H1 (cell line): Measurements from ENCODE around the gene LYL1. TPM values are rescaled to one million over a fixed set of nuclear protein-coding genes. Genes with fewer than 3 reads are reported as not detected.

Experiments
- CTCF ChIA-PET: fragments of 300-600 bp; sonication (Branson Sonifier 250); formaldehyde crosslinking; loops from one replicate; lab custom pipeline; 2021; ENCODE audit not compliant: partially characterized antibody; lab: Charles Lee
- POLR2A ChIA-PET: fragments of 300-600 bp; sonication (Branson Sonifier 250); formaldehyde crosslinking; loops from one replicate; lab custom pipeline; 2021; ENCODE audit warnings: inconsistent platforms; ENCODE audit not compliant: partially characterized antibody; lab: Charles Lee
- DNase-seq, 2 experiments: peaks; one replicate each; pipeline versions ENCODE4 v3.0.0 to v3.0.0-alpha.2; 2010 to 2022; ENCODE audit warnings: low spot score in 2 of 2, low read depth in 1 of 2, mixed read lengths in 1 of 2
- FAIRE-seq: peaks from 2 replicates; lab custom pipeline; 2011; peaks lifted over from hg19 to GRCh38; lab: Jason Lieb, UNC
- H2AFZ ChIP-seq: 2 replicates; pipeline ENCODE4 v1.8.1; 2012; ENCODE audit warnings: low read length, inconsistent platforms
- H2AK5ac ChIP-seq: 2 replicates; pipeline ENCODE4 v1.6.1; 2013; ENCODE audit warnings: low read depth, low read length
- H2BK120ac ChIP-seq: replicated peaks from 2 replicates; pipeline ENCODE3; 2013; ENCODE audit warnings: low read depth, low read length, inconsistent platforms
- H2BK12ac ChIP-seq: 2 replicates; pipeline ENCODE4 v1.6.1; 2013; ENCODE audit warnings: low read depth, low read length
- H2BK15ac ChIP-seq: 2 replicates; pipeline ENCODE4 v1.6.1; 2013; ENCODE audit warnings: low read length
- H2BK20ac ChIP-seq: 2 replicates; pipeline ENCODE4 v1.6.1; 2013; ENCODE audit warnings: low read length
- H2BK5ac ChIP-seq: 2 replicates; pipeline ENCODE4 v1.6.1; 2013; ENCODE audit warnings: low read depth, low read length
- H3K14ac ChIP-seq: 2 replicates; pipeline ENCODE4 v1.6.1; 2013; ENCODE audit warnings: inconsistent platforms; ENCODE audit not compliant: insufficient read length
- H3K18ac ChIP-seq: 2 replicates; pipeline ENCODE4 v1.6.1; 2013; ENCODE audit warnings: low read length; ENCODE audit errors: extremely low read depth
- H3K23ac ChIP-seq: 2 replicates; pipeline ENCODE4 v1.6.1; 2013; ENCODE audit warnings: inconsistent platforms; ENCODE audit not compliant: insufficient read length
- H3K23me2 ChIP-seq: 2 replicates; pipeline ENCODE4 v1.6.1; 2013; ENCODE audit warnings: low read depth, low read length
- H3K27ac ChIP-seq: 2 replicates; pipeline ENCODE4 v1.6.1; 2011; ENCODE audit warnings: low read depth, low read length, inconsistent platforms
- H3K27me3 ChIP-seq, 4 experiments: replicated peaks in 1 of 4; 1 replicate in 1 of 4; 2 replicates in 3 of 4; pipeline versions ENCODE4 v1.6.1 to v1.8.1; 2011 to 2013; ENCODE audit warnings: low read length in 3 of 4, mild to moderate bottlenecking in 3 of 4, inconsistent platforms in 2 of 4, mixed read lengths in 2 of 4, moderate library complexity in 1 of 4; ENCODE audit not compliant: control insufficient read depth in 3 of 4, insufficient read depth in 3 of 4; ENCODE audit errors: extremely low read depth in 1 of 4
- H3K36me3 ChIP-seq, 4 experiments: 2 replicates each; pipeline versions ENCODE4 v1.6.1 to v1.8.1; 2011 to 2013; ENCODE audit warnings: mild to moderate bottlenecking in 4 of 4, low read length in 3 of 4, moderate library complexity in 2 of 4, control low read depth in 1 of 4, inconsistent platforms in 1 of 4; ENCODE audit not compliant: insufficient read depth in 4 of 4, control insufficient read depth in 2 of 4
- H3K4ac ChIP-seq: replicated peaks from 2 replicates; pipeline ENCODE3; 2013; ENCODE audit warnings: low read length, low read depth, mixed read lengths, inconsistent platforms; ENCODE audit not compliant: insufficient read length
- H3K4me1 ChIP-seq, 4 experiments: replicated peaks in 1 of 4; 1 replicate in 1 of 4; 2 replicates in 3 of 4; pipeline versions ENCODE4 v1.6.1 to v1.8.1; 2011 to 2013; ENCODE audit warnings: low read length in 3 of 4, inconsistent platforms in 2 of 4, mixed read lengths in 1 of 4; ENCODE audit not compliant: insufficient read depth in 4 of 4, control insufficient read depth in 3 of 4
- H3K4me2 ChIP-seq, 2 experiments: 2 replicates each; pipeline versions ENCODE4 v1.6.1 to v1.8.1; 2011 to 2013; ENCODE audit warnings: low read depth in 2 of 2, low read length in 2 of 2, control low read depth in 1 of 2, inconsistent platforms in 1 of 2, mild to moderate bottlenecking in 1 of 2; ENCODE audit not compliant: insufficient read depth in 1 of 2
- H3K4me3 ChIP-seq, 4 experiments: fragments of 200-600, 300-600 bp in 1 of 4; sonication (generic), shearing (Covaris generic), sonication (Bioruptor Twin) in 1 of 4; 2 replicates each; pipeline versions ENCODE4 v1.5.1 to v1.8.1; 2011 to 2016; ENCODE audit warnings: low read length in 4 of 4, low read depth in 3 of 4, control low read depth in 2 of 4, inconsistent platforms in 2 of 4, mild to moderate bottlenecking in 2 of 4, mixed read lengths in 1 of 4, moderate library complexity in 1 of 4; ENCODE audit not compliant: insufficient read depth in 2 of 4; ENCODE audit errors: extremely low read depth in 1 of 4
- H3K56ac ChIP-seq: replicated peaks from 2 replicates; pipeline ENCODE3; 2013; ENCODE audit warnings: low read depth, mild to moderate bottlenecking, mixed read lengths, low read length, inconsistent platforms; ENCODE audit not compliant: insufficient read length
- H3K79me1 ChIP-seq: 2 replicates; pipeline ENCODE4 v1.6.1; 2013; ENCODE audit warnings: low read depth, low read length, control low read depth
- H3K79me2 ChIP-seq, 2 experiments: 2 replicates each; pipeline versions ENCODE4 v1.6.1 to v1.8.1; 2012 to 2013; ENCODE audit warnings: low read length in 2 of 2, mild to moderate bottlenecking in 2 of 2, inconsistent platforms in 1 of 2; ENCODE audit not compliant: insufficient read depth in 2 of 2, control insufficient read depth in 1 of 2
- H3K9ac ChIP-seq, 4 experiments: replicated peaks in 1 of 4; 1 replicate in 1 of 4; 2 replicates in 3 of 4; pipeline versions ENCODE4 v1.6.1 to v1.8.1; 2011 to 2013; ENCODE audit warnings: low read depth in 3 of 4, low read length in 3 of 4, control low read depth in 2 of 4, mild to moderate bottlenecking in 2 of 4, moderate library complexity in 2 of 4, inconsistent platforms in 1 of 4; ENCODE audit errors: extremely low read depth in 1 of 4
- H3K9me3 ChIP-seq, 2 experiments: 2 replicates each; pipeline versions ENCODE4 v1.6.1 to v1.8.1; 2012 to 2013; ENCODE audit warnings: mild to moderate bottlenecking in 2 of 2, moderate library complexity in 2 of 2, control low read depth in 1 of 2, inconsistent platforms in 1 of 2, low read depth in 1 of 2, low read length in 1 of 2, mixed read lengths in 1 of 2; ENCODE audit not compliant: insufficient read depth in 2 of 2
- H4K20me1 ChIP-seq, 2 experiments: replicated peaks in 1 of 2; 2 replicates each; pipeline versions ENCODE3 to v1.8.1; 2011 to 2013; ENCODE audit warnings: inconsistent platforms in 2 of 2, low read length in 2 of 2, mild to moderate bottlenecking in 1 of 2; ENCODE audit not compliant: insufficient read depth in 2 of 2, control insufficient read depth in 1 of 2
- H4K5ac ChIP-seq: 2 replicates; pipeline ENCODE4 v1.6.1; 2013; ENCODE audit warnings: low read length, low read depth, mixed read lengths, inconsistent platforms; ENCODE audit not compliant: insufficient read length
- H4K8ac ChIP-seq: 2 replicates; pipeline ENCODE4 v1.8.0; 2013; ENCODE audit warnings: mild to moderate bottlenecking, moderate library complexity, low read length, inconsistent platforms; ENCODE audit not compliant: insufficient read depth; ENCODE audit errors: extremely low read depth
- H4K91ac ChIP-seq: replicated peaks from 2 replicates; pipeline ENCODE3; 2013; ENCODE audit warnings: low read length, mixed read lengths, inconsistent platforms; ENCODE audit not compliant: insufficient read length
- CBX5 ChIP-seq: fragments of 300-800, 300-1000 bp; sonication (generic); IDR thresholded peaks from 2 replicates; pipeline ENCODE4 v1.7.1; 2016; ENCODE audit warnings: antibody characterized with exemption, low read length, low read depth
- EGR1 ChIP-seq: IDR thresholded peaks from 2 replicates; pipeline ENCODE4 v1.6.1; 2011; ENCODE audit warnings: low read depth, low read length, borderline replicate concordance
- HDAC2 ChIP-seq, 2 experiments: fragments of 300-600 bp in 1 of 2; sonication (generic) in 1 of 2; IDR thresholded peaks; 2 replicates each; pipeline ENCODE4 v1.6.1; 2011 to 2012; ENCODE audit warnings: low read depth in 2 of 2, low read length in 2 of 2, mild to moderate bottlenecking in 2 of 2, moderate library complexity in 2 of 2, borderline replicate concordance in 1 of 2, inconsistent platforms in 1 of 2
- HDAC6 ChIP-seq: IDR thresholded peaks from one replicate; pipeline ENCODE4 v1.7.1; 2012; ENCODE audit warnings: low read depth, mild to moderate bottlenecking, inconsistent platforms, low read length, moderate library complexity
- PHF8 ChIP-seq: fragments of 200-600 bp; sonication (generic); conservative IDR thresholded peaks from 2 replicates; pipeline ENCODE4 v1.7.1; 2012; ENCODE audit warnings: low read depth, mild to moderate bottlenecking, inconsistent platforms, low read length, moderate library complexity
- SIN3A ChIP-seq, 2 experiments: IDR thresholded peaks in 1 of 2; conservative IDR thresholded peaks in 1 of 2; 2 replicates each; pipeline ENCODE4 v1.6.1; 2011 to 2012; ENCODE audit warnings: low read length in 2 of 2, improper control_type of control experiment in 1 of 2, low read depth in 1 of 2, mild to moderate bottlenecking in 1 of 2
- SP1 ChIP-seq: IDR thresholded peaks from 2 replicates; pipeline ENCODE4 v1.6.1; 2011; ENCODE audit warnings: low read depth, low read length
- SP4 ChIP-seq: IDR thresholded peaks from 2 replicates; pipeline ENCODE4 v1.6.1; 2012; ENCODE audit warnings: low read length, inconsistent platforms
- WGBS, 2 experiments: shearing (Covaris generic) in 1 of 2; methylation state at CpG; one replicate each; pipeline versions ENCODE4 v1.1.6 to v1.1.7; 2013 to 2015; ENCODE audit warnings: low lambda C conversion rate in 2 of 2, mixed read lengths in 2 of 2, inconsistent platforms in 1 of 2, low coverage in 1 of 2, missing lambda C conversion rate in 1 of 2; ENCODE audit not compliant: insufficient replicate concordance in 2 of 2, insufficient coverage in 1 of 2, insufficient read length in 1 of 2; ENCODE audit errors: extremely low coverage in 1 of 2, missing lambda C conversion rate in 1 of 2; 5-methylcytosine and 5-hydroxymethylcytosine counted together
- polyA plus RNA-seq, 7 experiments: library from polyadenylated mRNA; depleted of rRNA in 3 of 7; stranded (reverse) in 5 of 7; unstranded in 2 of 7; fragments of >200 nt in 5 of 7; fragments of 200-250 nt in 2 of 7; gene quantifications; 1 replicate in 5 of 7; 2 replicates in 1 of 7; 4 replicates in 1 of 7; pipeline versions ENCODE4 v1.2.1 to v1.2.3, GENCODE V29; 2011 to 2013; ENCODE audit warnings: missing spikeins in 2 of 7, mixed read lengths in 2 of 7
- total RNA-seq: library from RNA; stranded (reverse); fragmentation: NEBNext Ultra II Directional; extraction: Animal tissue kit (Norgen Biotek cat#: 25700); gene quantifications from 2 replicates; pipeline ENCODE4 v1.2.1, GENCODE V29; 2021
- TF ChIP-seq, protein P1 (sequence below): IDR thresholded peaks from 2 replicates; pipeline ENCODE4 v1.6.1; 2012; ENCODE audit warnings: inconsistent platforms

LYL1 gene
- total and polyA plus RNA-seq, 2 of the 8 experiments (the other 6 are each of a cell fraction or from before 2014, with no cell fraction given): 0.58 to 0.76 TPM

DNA sequence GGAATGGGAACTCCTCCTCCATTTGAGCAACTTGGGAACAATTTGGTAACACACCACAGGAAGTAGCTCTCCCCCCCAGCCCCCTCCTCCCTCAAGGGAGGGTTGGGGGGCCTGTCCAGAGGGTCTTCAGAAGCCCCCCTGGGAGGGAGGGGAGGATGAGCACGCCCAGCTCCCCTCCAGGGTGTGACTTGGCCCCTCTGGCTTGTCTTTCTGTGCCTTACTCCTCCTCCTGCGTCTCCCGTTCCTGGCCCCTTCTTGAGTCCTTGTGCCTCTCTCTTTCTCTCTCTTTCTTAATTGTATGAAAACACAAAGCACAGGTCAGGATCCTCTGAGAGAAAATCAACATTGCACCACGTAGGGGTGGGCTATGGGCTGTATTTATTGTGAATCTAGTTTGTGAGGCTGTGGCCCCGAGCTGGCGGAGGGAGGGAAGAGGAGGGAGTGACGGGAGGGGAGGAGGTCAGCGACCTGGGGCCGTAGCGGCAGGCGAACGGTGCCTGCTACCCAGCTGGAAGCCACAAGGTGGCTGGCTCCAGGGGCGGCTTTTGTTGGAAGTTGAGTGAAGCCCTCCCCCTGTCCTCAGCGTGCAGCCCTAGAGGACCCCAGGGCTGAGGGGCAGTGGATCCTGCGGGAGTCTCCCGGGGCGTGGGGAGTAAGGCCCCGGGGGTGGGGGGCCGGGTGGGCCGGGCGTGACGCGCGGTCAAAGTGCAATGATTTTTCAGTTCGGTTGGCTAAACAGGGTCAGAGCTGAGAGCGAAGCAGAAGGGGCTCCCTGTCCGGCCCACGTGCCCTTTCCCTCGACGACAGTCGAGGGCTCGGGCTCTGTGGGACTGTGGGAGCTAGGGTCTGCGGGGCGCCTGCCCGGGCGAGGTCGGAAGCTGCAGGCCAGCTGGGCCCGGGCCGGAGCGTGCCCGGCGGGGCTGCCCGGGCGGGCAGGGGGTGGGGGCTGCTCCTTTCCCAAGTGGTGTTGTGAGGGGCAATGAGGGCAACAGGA, 6.4 kb downstream of the LYL1 start:
- Histone ChIP-seq H3K23ac (no peak overlapping the region), H4K20me1 (peaks cover 2 to 12% of the 10 kb centered on the region in 2 experiments), H3K4me3 (peak overlapping the region; percentile 43 to 58 (median 50)), H3K79me2 (no peaks in the 10 kb centered on the region), H4K5ac (no peak overlapping the region), H3K4me1 (peaks cover 0 to 22% (median 16%) of the 10 kb centered on the region in 4 experiments; a peak in 5 of 7 replicates), H3K79me1 (no peaks in the 10 kb centered on the region), H3K18ac (peak overlapping the region; percentile 4; the same call in 1 of the 2 replicates), H3K36me3 (no peaks in the 10 kb centered on the region), H3K9me3 (no peaks in the 10 kb centered on the region), H2BK12ac (no peak overlapping the region; the same call in 1 of the 2 replicates), H3K27ac (no peak overlapping the region), H3K23me2 (peaks cover 3% of the 10 kb centered on the region; the same call in 1 of the 2 replicates), H3K14ac (no peak overlapping the region), H3K4me2 (peak overlapping the region; percentile 79 to 85), H2BK5ac (no peak overlapping the region), H2AK5ac (no peak overlapping the region), H3K27me3 (peaks cover 33 to 92% (median 72%) of the 10 kb centered on the region in 4 experiments), H2BK20ac (no peak overlapping the region), H2BK15ac (no peak overlapping the region), H2AFZ (no peak overlapping the region), H2BK120ac (no peak overlapping the region), H4K91ac (no peak overlapping the region), H3K56ac (no peak overlapping the region), H3K4ac (no peak overlapping the region), H4K8ac (no peak overlapping the region), H3K9ac (no peak overlapping the region)
- ChIA-PET POLR2A (interaction anchor here (0.7 to 3.8 kb wide), 18 partner anchors 9 to 206 kb away, joined by 3 to 14 read pairs (median 4); partner anchors contain the start of genes FARSA, GCDH, IER2 and NACC1), CTCF (interaction anchor here (0.7 to 48.8 kb wide), 15 partner anchors 9 to 132 kb away, joined by 3 to 1145 read pairs (median 31); partner anchors contain the start of gene DAND5)
- 2% methylated on average over 24 of the region's 44 CpGs; no CpG with 5 or more reads in 1 of the 2 experiments for WGBS, 2 experiments
- DNase-seq (peak in 1 of 2 experiments; percentile 84), FAIRE-seq (no peak)
- TF ChIP-seq SP1 (peak; percentile 3; the same call in 1 of the 2 replicates), EGR1 (no peak), SP4 (no peak), CBX5 (no peak), SIN3A (conservative IDR thresholded peaks at IDR 0.05 in 1 of 2, IDR thresholded peaks at IDR 0.05 in 1 of 2; ENCODE audit: low read depth in 1 of 2, low read length in 2 of 2) (no peak), PHF8 (no peak), HDAC6 (no peak), HDAC2 (IDR thresholded peaks at IDR 0.05; ENCODE audit: borderline replicate concordance in 1 of 2, low read depth in 2 of 2, low read length in 2 of 2) (peak in 1 of 2 experiments; percentile 33; a peak in 1 of 4 replicates)
- TF ChIP-seq, protein P1, sequence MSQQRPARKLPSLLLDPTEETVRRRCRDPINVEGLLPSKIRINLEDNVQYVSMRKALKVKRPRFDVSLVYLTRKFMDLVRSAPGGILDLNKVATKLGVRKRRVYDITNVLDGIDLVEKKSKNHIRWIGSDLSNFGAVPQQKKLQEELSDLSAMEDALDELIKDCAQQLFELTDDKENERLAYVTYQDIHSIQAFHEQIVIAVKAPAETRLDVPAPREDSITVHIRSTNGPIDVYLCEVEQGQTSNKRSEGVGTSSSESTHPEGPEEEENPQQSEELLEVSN: peak; percentile 94
